Esophagus muscularis mucosa (tissue), 3 donors: ENCODE results near the gene REN.
A peak's percentile ranks its signal among the peaks of the same experiment; 100 is the strongest.

Experiments used
- CTCF ChIP-seq, 3 experiments: fragments of 200-600 bp in 2 of 3; fragments of 450-650 bp in 1 of 3; sonication (generic) in 2 of 3; IDR thresholded peaks; one replicate each; pipeline ENCODE4 v1.5.1; 2017 to 2019; ENCODE audit warnings: antibody characterized with exemption in 3 of 3, mild to moderate bottlenecking in 2 of 3, moderate library complexity in 1 of 3
- POLR2A ChIP-seq: fragments of 450-650 bp; IDR thresholded peaks from one replicate; pipeline ENCODE4 v1.6.1; 2017; ENCODE audit warnings: antibody characterized with exemption, moderate library complexity, mild to moderate bottlenecking, low read depth
- POLR2AphosphoS5 ChIP-seq, 2 donors: sonication (generic); formaldehyde crosslinking; IDR thresholded peaks; one replicate each; pipeline ENCODE4 v1.6.1; 2017; ENCODE audit warnings: antibody characterized with exemption in 2 of 2

DNA sequence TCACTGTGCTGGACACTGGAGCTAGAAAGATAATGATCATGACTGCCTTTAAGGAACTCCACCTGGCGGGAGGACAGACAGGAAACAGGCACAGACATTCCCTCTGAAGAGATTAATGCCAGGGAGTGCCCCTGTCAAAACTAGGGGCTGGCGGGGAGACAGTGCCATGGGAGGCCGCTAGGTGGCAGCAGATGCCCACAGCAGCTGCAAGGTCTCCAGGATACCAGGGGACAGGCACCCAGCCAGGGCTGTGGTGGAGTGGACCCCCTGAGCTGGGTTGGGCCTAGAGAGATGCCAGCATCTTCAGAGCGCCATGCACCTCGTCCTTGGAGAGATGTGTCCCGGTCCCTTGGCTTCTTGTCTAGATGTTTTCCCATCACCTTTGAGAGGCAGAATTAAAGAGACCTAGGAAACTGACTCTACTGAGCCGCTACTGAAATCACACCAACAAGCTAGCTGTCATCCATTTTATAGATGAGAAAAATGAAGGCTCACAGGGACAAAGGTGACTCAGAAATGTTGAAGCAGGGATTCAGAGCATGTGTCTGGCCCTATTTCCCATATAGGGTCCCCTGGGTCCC lies 3.6 kb downstream of the REN start:
- TF ChIP-seq POLR2A: no peak
- peak in 2 of 3 experiments; percentile 96 for TF ChIP-seq CTCF (IDR thresholded peaks at IDR 0.05)
- peak in 1 of 2 donors; percentile 19 for TF ChIP-seq POLR2AphosphoS5 (IDR thresholded peaks at IDR 0.05)
